BJ (cell line): ENCODE measurements around the gene SAP30. TPM values are rescaled to one million over a fixed set of nuclear protein-coding genes. Genes with fewer than 3 reads are reported as not detected.

Experiments
- CTCF ChIA-PET: fragments of 350-600 bp; formaldehyde crosslinking; extraction: SDS; loops from one replicate; lab custom pipeline; 2021; ENCODE audit warnings: antibody characterized with exemption, inconsistent platforms; lab: Yijun Ruan, JAX
- POLR2A ChIA-PET: fragments of 300-600 bp; sonication (Branson Sonifier 250); formaldehyde crosslinking; extraction: SDS; loops from one replicate; lab custom pipeline; 2021; ENCODE audit warnings: antibody characterized with exemption; lab: Charles Lee
- DNase-seq: peaks from one replicate; pipeline ENCODE4 v3.0.0-alpha.2; 2011; ENCODE audit warnings: low read depth
- H3K27me3 ChIP-seq: 2 replicates; pipeline ENCODE4 v1.6.0; 2011; ENCODE audit warnings: low read length; ENCODE audit not compliant: control insufficient read depth, insufficient read depth
- H3K36me3 ChIP-seq: 2 replicates; pipeline ENCODE4 v1.5.1; 2011; ENCODE audit warnings: low read length; ENCODE audit not compliant: control insufficient read depth, insufficient read depth
- H3K4me3 ChIP-seq: 2 replicates; pipeline ENCODE4 v1.5.1; 2011; ENCODE audit warnings: low read depth, mild to moderate bottlenecking, control low read depth, low read length
- CTCF ChIP-seq: IDR thresholded peaks from 2 replicates; pipeline ENCODE4 v1.5.1; 2011; ENCODE audit warnings: low read depth, mild to moderate bottlenecking, control low read depth, inconsistent platforms, low read length, moderate library complexity; ENCODE audit not compliant: insufficient read depth
- polyA minus RNA-seq: library from RNA; depleted of rRNA, polyadenylated mRNA; stranded (reverse); fragments of >200 nt; gene quantifications from 2 replicates; pipeline ENCODE4 v1.2.3, GENCODE V29; 2011; rRNA and poly(A)+ RNA removed
- polyA plus RNA-seq: library from polyadenylated mRNA; depleted of rRNA; stranded (reverse); fragments of >200 nt; gene quantifications from 2 replicates; pipeline ENCODE4 v1.2.3, GENCODE V29; 2011; rRNA removed

The SAP30 gene, protein sequence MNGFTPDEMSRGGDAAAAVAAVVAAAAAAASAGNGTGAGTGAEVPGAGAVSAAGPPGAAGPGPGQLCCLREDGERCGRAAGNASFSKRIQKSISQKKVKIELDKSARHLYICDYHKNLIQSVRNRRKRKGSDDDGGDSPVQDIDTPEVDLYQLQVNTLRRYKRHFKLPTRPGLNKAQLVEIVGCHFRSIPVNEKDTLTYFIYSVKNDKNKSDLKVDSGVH
- polyA plus RNA-seq, result 3.7 and 8.9 TPM in 2 replicates
- polyA minus RNA-seq, result 2.2 and 2.8 TPM in 2 replicates

GRCh38 chr4:173370477-173371291 lies at the start of gene SAP30:
TSS of gene SAP30 (plus strand) at chr4:173370954. CDS start at chr4:173371183, 229 bp downstream.
- Histone ChIP-seq H3K36me3 (no peaks in the 10 kb centered on the region), H3K4me3 (peak within 1 kb of the TSS; percentile 88), H3K27me3 (no peaks in the 10 kb centered on the region)
- ChIA-PET POLR2A (interaction anchor here (0.5 to 2.2 kb wide), 7 partner anchors 10 to 49 kb away, joined by 3 to 21 read pairs (median 7); partner anchors contain the start of gene HMGB2), CTCF (interaction anchor here (1.0 to 4.0 kb wide), 6 partner anchors 8 to 123 kb away, joined by 3 to 11 read pairs (median 6); no protein-coding TSS in a partner anchor)
- TF ChIP-seq CTCF, result no peak
- peak; percentile 89 for DNase-seq

DNA sequence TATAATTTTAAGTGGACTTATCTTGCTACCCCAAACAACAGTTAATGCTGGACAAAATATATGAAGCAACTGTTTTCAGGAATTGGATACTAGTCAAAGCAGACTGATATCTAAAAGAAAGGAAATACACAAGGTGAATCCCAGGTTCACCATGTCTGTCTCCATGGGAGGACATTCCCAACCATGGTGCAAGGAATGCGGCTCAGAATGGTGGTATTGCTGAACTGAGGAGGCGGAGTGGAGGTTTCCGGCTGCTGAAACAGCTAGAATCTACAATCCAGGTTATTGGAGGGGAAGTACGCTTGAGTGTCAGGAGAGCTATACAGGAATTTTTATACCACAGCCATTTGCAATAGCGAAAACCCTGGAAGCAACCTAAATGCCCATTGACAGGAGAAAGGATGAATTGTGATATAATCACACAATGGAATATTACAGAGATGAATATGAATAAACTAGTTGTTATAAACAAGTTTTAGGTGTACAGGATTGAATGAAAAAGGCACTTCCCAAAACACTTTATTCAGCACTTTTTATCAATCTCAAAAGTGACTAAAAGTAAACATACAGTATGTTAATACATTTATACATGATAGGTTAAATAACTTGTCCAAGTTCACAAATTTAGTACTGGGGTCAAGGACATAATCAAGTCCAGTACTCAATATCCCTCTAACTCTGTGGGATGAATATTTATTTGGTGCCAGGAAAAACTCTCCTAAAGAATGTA lies 45.6 kb upstream of the SAP30 start:
- TF ChIP-seq CTCF, result no peak
- Histone ChIP-seq H3K4me3 (no peak overlapping the region), H3K36me3 (peaks cover 2% of the 10 kb centered on the region), H3K27me3 (no peaks in the 10 kb centered on the region)
- POLR2A ChIA-PET, result no interaction called here
- DNase-seq, result no peak
- CTCF ChIA-PET, result interaction anchor here (1.0 to 1.2 kb wide), 2 partner anchors 87 to 94 kb away, joined by 3 read pairs; no protein-coding TSS in a partner anchor

DNA sequence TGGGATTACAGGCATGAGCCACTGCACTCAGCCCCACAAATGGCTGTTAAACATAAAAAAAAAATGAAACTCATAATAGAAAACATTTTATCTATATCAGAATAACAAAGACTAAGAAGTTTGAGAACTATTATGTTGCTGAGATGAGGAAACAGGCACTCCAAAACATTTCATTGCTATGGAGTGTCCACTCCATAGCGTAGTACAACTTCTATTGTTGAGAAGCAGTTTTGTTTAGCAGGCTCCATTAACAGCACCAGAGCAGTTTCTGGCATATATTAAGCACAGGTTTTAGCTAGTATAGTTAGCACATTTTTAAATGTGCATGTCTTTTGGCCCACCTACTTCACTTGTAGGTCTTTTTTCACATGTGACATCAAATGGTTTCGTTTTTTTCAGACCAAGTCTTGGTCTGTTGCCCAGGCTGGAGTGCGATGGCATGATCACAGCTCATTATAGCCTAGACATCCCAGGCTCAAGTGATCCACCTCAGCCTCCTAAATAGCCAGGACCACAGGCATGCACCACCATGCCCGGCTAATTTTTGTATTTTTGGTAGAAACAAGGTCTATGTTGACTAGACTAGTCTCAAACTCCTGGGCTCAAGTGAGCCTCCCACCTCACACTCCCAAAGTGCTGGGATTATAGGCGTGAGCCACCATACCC lies 42.4 kb upstream of the SAP30 start:
- DNase-seq, result no peak
- TF ChIP-seq CTCF, result no peak
- no peak overlapping the region for H3K4me3 ChIP-seq
- ChIA-PET CTCF (interaction anchor here (0.7 to 1.2 kb wide), 2 partner anchors 9 to 90 kb away, joined by 3 to 4 read pairs; no protein-coding TSS in a partner anchor), POLR2A (no interaction called here)
- H3K27me3 ChIP-seq, result no peaks in the 10 kb centered on the region
- H3K36me3 ChIP-seq, result peaks cover 2% of the 10 kb centered on the region

DNA sequence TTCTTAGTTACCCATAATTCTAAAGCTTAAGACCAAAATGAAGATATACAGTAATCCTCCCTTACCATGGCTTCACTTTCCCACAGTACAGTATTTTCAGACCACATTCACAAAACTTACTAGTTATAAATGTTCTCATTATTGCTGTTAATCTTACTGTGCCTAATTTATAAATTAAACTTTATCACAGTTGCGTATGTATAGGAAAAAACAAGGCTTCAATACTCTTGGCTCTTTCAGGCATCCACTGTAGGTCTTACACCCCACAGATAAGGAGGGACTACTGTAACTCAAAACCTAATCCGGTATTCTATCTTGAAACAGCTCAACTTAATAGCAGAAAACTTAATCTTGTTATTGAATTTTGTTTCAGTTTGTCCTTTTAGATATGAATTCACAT lies 40.2 kb upstream of the SAP30 start:
- ChIA-PET POLR2A (interaction anchor here (0.5 kb wide), 1 partner anchor 25 kb away, joined by 3 read pairs; no protein-coding TSS in a partner anchor), CTCF (interaction anchor here (1.2 to 1.7 kb wide), 4 partner anchors 11 to 90 kb away, joined by 3 to 7 read pairs (median 4); no protein-coding TSS in a partner anchor)
- DNase-seq, result no peak
- Histone ChIP-seq H3K4me3 (no peak overlapping the region), H3K27me3 (no peaks in the 10 kb centered on the region), H3K36me3 (peaks cover 2% of the 10 kb centered on the region)
- TF ChIP-seq CTCF, result no peak
